HepG2 (cell line): ENCODE data around the gene ATXN7L3. TPM values are rescaled to one million over a fixed set of nuclear protein-coding genes. Genes with fewer than 3 reads are reported as not detected.

ENCODE experiments used
- AHR ChIP-seq: IDR thresholded peaks from 2 replicates; pipeline ENCODE4 v1.6.1; 2018; ENCODE audit warnings: missing genetic modification reagents, missing compliant biosample characterization
- CEBPG ChIP-seq: IDR thresholded peaks from 2 replicates; pipeline ENCODE4 v1.6.1; 2016
- FLYWCH1 ChIP-seq: sonication (generic); formaldehyde crosslinking; IDR thresholded peaks from 2 replicates; pipeline ENCODE4 v1.8.1; 2023; ENCODE audit warnings: mild to moderate bottlenecking, missing genetic modification reagents
- GATA4 ChIP-seq: sonication (generic); IDR thresholded peaks from 2 replicates; pipeline ENCODE4 v1.6.1; 2016; ENCODE audit warnings: antibody characterized with exemption, low read depth, borderline replicate concordance
- MIER2 ChIP-seq: IDR thresholded peaks from 2 replicates; pipeline ENCODE4 v1.6.1; 2016; ENCODE audit warnings: missing biosample characterization, missing genetic modification reagents
- PAWR ChIP-seq: sonication (generic); formaldehyde crosslinking; IDR thresholded peaks from 2 replicates; pipeline ENCODE4 v1.4.0; 2020; ENCODE audit warnings: missing genetic modification reagents, mild to moderate bottlenecking, borderline replicate concordance
- PCBP1 ChIP-seq: fragments of 200-400 bp; formaldehyde crosslinking; IDR thresholded peaks from 2 replicates; pipeline ENCODE4 v1.6.1; 2017; ENCODE audit warnings: mild to moderate bottlenecking, low read depth, low read length, borderline replicate concordance
- RORA ChIP-seq: sonication (generic); formaldehyde crosslinking; IDR thresholded peaks from 2 replicates; pipeline ENCODE4 v1.5.0; 2020; ENCODE audit warnings: mild to moderate bottlenecking, missing genetic modification reagents, moderate library complexity
- SAP130 ChIP-seq: IDR thresholded peaks from 2 replicates; pipeline ENCODE4 v1.6.1; 2016; ENCODE audit warnings: low read depth
- TAF15 ChIP-seq: fragments of 200-400 bp; formaldehyde crosslinking; IDR thresholded peaks from one replicate; pipeline ENCODE4 v1.6.1; 2018; ENCODE audit warnings: mild to moderate bottlenecking, low read depth, low read length; ENCODE audit not compliant: poor library complexity, severe bottlenecking
- TEF ChIP-seq: sonication (generic); formaldehyde crosslinking; IDR thresholded peaks from 2 replicates; pipeline ENCODE4 v1.5.0; 2020; ENCODE audit warnings: missing genetic modification reagents
- TERF1 ChIP-seq: sonication (generic); formaldehyde crosslinking; IDR thresholded peaks from 2 replicates; pipeline ENCODE4 v1.8.0; 2022; ENCODE audit warnings: mild to moderate bottlenecking, missing genetic modification reagents, moderate library complexity
- ZBTB44 ChIP-seq: sonication (generic); formaldehyde crosslinking; IDR thresholded peaks from 2 replicates; pipeline ENCODE4 v1.4.0; 2020; ENCODE audit warnings: missing genetic modification reagents
- ZFP36 ChIP-seq: fragments of 150-350 bp; IDR thresholded peaks from 2 replicates; pipeline ENCODE4 v1.6.1; 2018; ENCODE audit warnings: borderline replicate concordance, low read length, low read depth; ENCODE audit not compliant: partially characterized antibody
- ZNF124 ChIP-seq: sonication (generic); formaldehyde crosslinking; IDR thresholded peaks from 2 replicates; pipeline ENCODE4 v1.4.0; 2020; ENCODE audit warnings: missing genetic modification reagents
- ZNF235 ChIP-seq: sonication (generic); formaldehyde crosslinking; IDR thresholded peaks from 2 replicates; pipeline ENCODE4 v1.8.1; 2023; ENCODE audit warnings: mild to moderate bottlenecking, missing genetic modification reagents, borderline replicate concordance
- ZNF331 ChIP-seq: sonication (generic); formaldehyde crosslinking; IDR thresholded peaks from 2 replicates; pipeline ENCODE4 v1.4.0; 2020; ENCODE audit warnings: missing genetic modification reagents
- ZNF34 ChIP-seq: sonication (generic); formaldehyde crosslinking; IDR thresholded peaks from 2 replicates; pipeline ENCODE4 v1.4.0; 2020; ENCODE audit warnings: mild to moderate bottlenecking, missing genetic modification reagents, borderline replicate concordance
- ZNF460 ChIP-seq: sonication (generic); formaldehyde crosslinking; IDR thresholded peaks from 2 replicates; pipeline ENCODE4 v1.5.1; 2020; ENCODE audit warnings: missing genetic modification reagents, mild to moderate bottlenecking, borderline replicate concordance
- polyA plus RNA-seq, 8 experiments: library from polyadenylated mRNA; depleted of rRNA in 3 of 8; stranded (reverse) in 7 of 8; unstranded in 1 of 8; fragments of >200 nt; fragmentation: Illumina TruSeq in 4 of 8; extraction: Trizol in 4 of 8; gene quantifications; 2 replicates each; pipeline versions ENCODE4 v1.2.1 to v1.2.3, GENCODE V29; 2011 to 2016; ENCODE audit warnings: low read depth in 4 of 8, missing spikeins in 1 of 8, mixed read lengths in 1 of 8; ENCODE audit not compliant: insufficient read depth in 1 of 8
- total RNA-seq, 5 experiments: library from RNA; depleted of rRNA; stranded (reverse); fragments of >200 nt; fragmentation: Illumina TruSeq; extraction: Trizol; gene quantifications; 2 replicates each; pipeline ENCODE4 v1.2.3, GENCODE V29; 2016; ENCODE audit warnings: low read depth in 1 of 5
- TF ChIP-seq, protein P1 (sequence below): sonication (generic); formaldehyde crosslinking; IDR thresholded peaks from 2 replicates; pipeline ENCODE4 v1.5.1; 2020; ENCODE audit warnings: missing genetic modification reagents, mild to moderate bottlenecking, borderline replicate concordance
- TF ChIP-seq, protein P2 (sequence below): sonication (generic); formaldehyde crosslinking; IDR thresholded peaks from 2 replicates; pipeline ENCODE4 v1.9.0; 2021; ENCODE audit warnings: missing genetic modification reagents, borderline replicate concordance

Gene ATXN7L3
- total and polyA plus RNA-seq, 2 of the 13 experiments (the other 11 are each of a cell fraction or from before 2014, with no cell fraction given) = 44.5 to 59.1 TPM

DNA sequence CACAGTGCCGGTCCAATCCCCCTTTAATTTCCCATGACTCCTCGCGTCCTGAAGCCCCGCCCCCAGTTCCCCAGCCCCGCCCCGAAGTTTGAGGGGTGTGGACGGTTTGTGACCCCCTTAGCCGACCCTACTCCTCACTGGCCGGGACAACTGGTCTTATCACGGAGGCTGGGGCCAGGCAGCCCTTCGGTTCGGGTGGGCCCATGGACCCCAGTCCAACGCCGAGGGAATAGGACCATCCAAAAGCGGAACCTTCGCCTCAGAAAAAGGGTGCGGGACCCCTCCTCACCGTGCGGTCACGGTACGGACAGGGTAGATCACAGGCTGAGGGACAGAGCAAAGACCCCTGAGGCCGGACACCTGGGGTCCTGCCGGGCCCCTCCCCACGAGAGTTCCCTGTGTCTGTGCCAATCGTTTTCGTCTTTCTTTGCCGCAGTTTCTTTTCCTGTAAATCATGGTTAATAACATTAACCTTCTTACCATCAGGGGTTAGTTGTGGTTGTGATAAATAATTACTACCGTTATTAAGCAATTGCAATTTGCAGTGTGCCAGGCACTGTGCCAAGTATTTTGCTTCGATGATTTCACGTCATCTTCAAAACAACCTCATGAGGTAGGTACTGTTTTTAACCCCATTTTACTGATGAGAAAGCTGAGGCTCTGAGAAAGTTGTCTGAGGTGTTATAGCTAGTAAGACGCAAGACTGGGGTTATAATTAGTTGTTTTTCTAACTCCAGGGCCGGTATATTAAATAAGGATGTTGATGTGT, 12.4 kb downstream of the ATXN7L3 start (continued):
- no peak for TF ChIP-seq TERF1 (CRISPR knock-in tag)
- TF ChIP-seq GATA4 = no peak
- TF ChIP-seq ZNF124 (CRISPR knock-in tag) = no peak
- TF ChIP-seq, protein P1, sequence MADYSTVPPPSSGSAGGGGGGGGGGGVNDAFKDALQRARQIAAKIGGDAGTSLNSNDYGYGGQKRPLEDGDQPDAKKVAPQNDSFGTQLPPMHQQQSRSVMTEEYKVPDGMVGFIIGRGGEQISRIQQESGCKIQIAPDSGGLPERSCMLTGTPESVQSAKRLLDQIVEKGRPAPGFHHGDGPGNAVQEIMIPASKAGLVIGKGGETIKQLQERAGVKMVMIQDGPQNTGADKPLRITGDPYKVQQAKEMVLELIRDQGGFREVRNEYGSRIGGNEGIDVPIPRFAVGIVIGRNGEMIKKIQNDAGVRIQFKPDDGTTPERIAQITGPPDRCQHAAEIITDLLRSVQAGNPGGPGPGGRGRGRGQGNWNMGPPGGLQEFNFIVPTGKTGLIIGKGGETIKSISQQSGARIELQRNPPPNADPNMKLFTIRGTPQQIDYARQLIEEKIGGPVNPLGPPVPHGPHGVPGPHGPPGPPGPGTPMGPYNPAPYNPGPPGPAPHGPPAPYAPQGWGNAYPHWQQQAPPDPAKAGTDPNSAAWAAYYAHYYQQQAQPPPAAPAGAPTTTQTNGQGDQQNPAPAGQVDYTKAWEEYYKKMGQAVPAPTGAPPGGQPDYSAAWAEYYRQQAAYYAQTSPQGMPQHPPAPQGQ (CRISPR knock-in tag) = no peak
- TF ChIP-seq TAF15 = no peak
- TF ChIP-seq RORA = 0 out of 2 replicates have a peak, but pooled peaks have one; percentile 41
- no peak for TF ChIP-seq SAP130 (CRISPR knock-in tag)
- TF ChIP-seq ZNF235 (CRISPR knock-in tag) = no peak
- TF ChIP-seq TEF (CRISPR knock-in tag) = no peak
- TF ChIP-seq, protein P2, sequence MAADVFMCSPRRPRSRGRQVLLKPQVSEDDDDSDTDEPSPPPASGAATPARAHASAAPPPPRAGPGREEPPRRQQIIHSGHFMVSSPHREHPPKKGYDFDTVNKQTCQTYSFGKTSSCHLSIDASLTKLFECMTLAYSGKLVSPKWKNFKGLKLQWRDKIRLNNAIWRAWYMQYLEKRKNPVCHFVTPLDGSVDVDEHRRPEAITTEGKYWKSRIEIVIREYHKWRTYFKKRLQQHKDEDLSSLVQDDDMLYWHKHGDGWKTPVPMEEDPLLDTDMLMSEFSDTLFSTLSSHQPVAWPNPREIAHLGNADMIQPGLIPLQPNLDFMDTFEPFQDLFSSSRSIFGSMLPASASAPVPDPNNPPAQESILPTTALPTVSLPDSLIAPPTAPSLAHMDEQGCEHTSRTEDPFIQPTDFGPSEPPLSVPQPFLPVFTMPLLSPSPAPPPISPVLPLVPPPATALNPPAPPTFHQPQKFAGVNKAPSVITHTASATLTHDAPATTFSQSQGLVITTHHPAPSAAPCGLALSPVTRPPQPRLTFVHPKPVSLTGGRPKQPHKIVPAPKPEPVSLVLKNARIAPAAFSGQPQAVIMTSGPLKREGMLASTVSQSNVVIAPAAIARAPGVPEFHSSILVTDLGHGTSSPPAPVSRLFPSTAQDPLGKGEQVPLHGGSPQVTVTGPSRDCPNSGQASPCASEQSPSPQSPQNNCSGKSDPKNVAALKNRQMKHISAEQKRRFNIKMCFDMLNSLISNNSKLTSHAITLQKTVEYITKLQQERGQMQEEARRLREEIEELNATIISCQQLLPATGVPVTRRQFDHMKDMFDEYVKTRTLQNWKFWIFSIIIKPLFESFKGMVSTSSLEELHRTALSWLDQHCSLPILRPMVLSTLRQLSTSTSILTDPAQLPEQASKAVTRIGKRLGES (CRISPR knock-in tag) = no peak
- TF ChIP-seq ZNF460 (CRISPR knock-in tag) = no peak
- TF ChIP-seq CEBPG (CRISPR knock-in tag) = no peak
- no peak for TF ChIP-seq AHR (CRISPR knock-in tag)
- TF ChIP-seq ZBTB44 (CRISPR knock-in tag) = no peak
- no peak for TF ChIP-seq MIER2 (CRISPR knock-in tag)
- no peak for TF ChIP-seq FLYWCH1 (CRISPR knock-in tag)
- no peak for TF ChIP-seq ZNF331 (CRISPR knock-in tag)
- TF ChIP-seq PCBP1 = no peak
- no peak for TF ChIP-seq PAWR (CRISPR knock-in tag)
- TF ChIP-seq ZNF34 = peak; percentile 61; the same call in 1 of the 2 replicates
- TF ChIP-seq ZFP36 = no peak
